22Rv1 (cell line): ENCODE data around the gene CFAP221.

ENCODE experiments used
- H3K27ac ChIP-seq: fragments of 450-650 bp; 2 replicates; pipeline ENCODE4 v1.5.1; 2017
- CTCF ChIP-seq: fragments of 450-650 bp; IDR thresholded peaks from 2 replicates; pipeline ENCODE4 v1.5.1; 2017; ENCODE audit warnings: mild to moderate bottlenecking
- ZFX ChIP-seq: fragments of 450-650 bp; IDR thresholded peaks from 2 replicates; pipeline ENCODE4 v1.6.1; 2017; ENCODE audit warnings: antibody characterized with exemption, borderline replicate concordance

The CFAP221 gene

GRCh38 chr2:119516121-119516520, 28.1 kb upstream of the CFAP221 start:
- no peak for TF ChIP-seq CTCF
- H3K27ac ChIP-seq: no peak overlapping the region

GRCh38 chr2:119517433-119517832, 26.8 kb upstream of the CFAP221 start:
- TF ChIP-seq ZFX (no peak), CTCF (peak; percentile 73)
- no peak overlapping the region for H3K27ac ChIP-seq

GRCh38 chr2:119518401-119519056, 25.7 kb upstream of the CFAP221 start:
- TF ChIP-seq ZFX (no peak), CTCF (no peak)

GRCh38 chr2:119519057-119519408, 25.2 kb upstream of the CFAP221 start:
- H3K27ac ChIP-seq: no peak overlapping the region
- TF ChIP-seq CTCF: no peak
- TF ChIP-seq ZFX: no peak

More at GRCh38 chr2:119518401-119519056, 25.7 kb upstream of the CFAP221 start:
- no peak overlapping the region for H3K27ac ChIP-seq

GRCh38 chr2:119520696-119521432, 23.4 kb upstream of the CFAP221 start:
- TF ChIP-seq ZFX (no peak), CTCF (no peak)
- H3K27ac ChIP-seq: no peak overlapping the region

GRCh38 chr2:119521433-119522050, 22.7 kb upstream of the CFAP221 start:
- H3K27ac ChIP-seq: no peak overlapping the region
- TF ChIP-seq CTCF (no peak), ZFX (no peak)

GRCh38 chr2:119522671-119523070, 21.6 kb upstream of the CFAP221 start:
- TF ChIP-seq ZFX (no peak), CTCF (no peak)
- H3K27ac ChIP-seq: no peak overlapping the region
